ENCODE results near the gene STH.

GRCh38 chr17:45977976-45978626 lies 20.9 kb upstream of the STH start:
- no peak for TF ChIP-seq CTCF (IDR thresholded peaks at IDR 0.05)
- no peak for TF ChIP-seq POLR2A (IDR thresholded peaks at IDR 0.05)

Measured in testis (tissue), 2 donors.